C4-2B (cell line): ENCODE results near the gene GART.

Source experiments
- CTCF ChIP-seq: fragments of 450-650 bp; conservative IDR thresholded peaks from 2 replicates; pipeline ENCODE4 v1.5.1; 2017; ENCODE audit warnings: mild to moderate bottlenecking
- ZFX ChIP-seq: fragments of 450-650 bp; IDR thresholded peaks from 2 replicates; pipeline ENCODE4 v1.6.1; 2017

- no peak for TF ChIP-seq CTCF
- TF ChIP-seq ZFX: no peak
Measured at GRCh38 chr21:33495743-33496142, 46.2 kb downstream of the GART start.
